Keratinocyte (primary cell): ENCODE data around the gene MESD. TPM values are rescaled to one million over a fixed set of nuclear protein-coding genes. Genes with fewer than 3 reads are reported as not detected.

Experiments used
- DNase-seq: peaks from one replicate; pipeline ENCODE4 v3.0.0-alpha.2; 2011; ENCODE audit warnings: low read depth, missing footprints, low spot score
- FAIRE-seq: peaks from 2 replicates; lab custom pipeline; 2011; peaks lifted over from hg19 to GRCh38; lab: Jason Lieb, UNC
- H2AFZ ChIP-seq: 2 replicates; pipeline ENCODE4 v1.6.0; 2012; ENCODE audit warnings: low read length, control low read depth, inconsistent platforms; ENCODE audit not compliant: control insufficient read depth
- H3K27ac ChIP-seq: 2 replicates; pipeline ENCODE4 v1.5.1; 2011; ENCODE audit warnings: low read length; ENCODE audit not compliant: control insufficient read depth, insufficient read depth
- H3K27me3 ChIP-seq: 3 replicates; pipeline ENCODE4 v1.6.0; 2011; ENCODE audit warnings: low read length; ENCODE audit not compliant: control insufficient read depth, insufficient read depth; ENCODE audit errors: extremely low read depth
- H3K36me3 ChIP-seq, 2 experiments: 2 replicates in 1 of 2; 3 replicates in 1 of 2; pipeline ENCODE4 v1.5.1; 2011; ENCODE audit warnings: low read length in 2 of 2, mild to moderate bottlenecking in 1 of 2; ENCODE audit not compliant: control insufficient read depth in 2 of 2, insufficient read depth in 2 of 2; ENCODE audit errors: extremely low read depth in 1 of 2
- H3K4me1 ChIP-seq: 3 replicates; pipeline ENCODE4 v1.5.1; 2011; ENCODE audit warnings: low read length; ENCODE audit not compliant: control insufficient read depth, insufficient read depth; ENCODE audit errors: extremely low read depth
- H3K4me2 ChIP-seq: 3 replicates; pipeline ENCODE4 v1.6.0; 2011; ENCODE audit warnings: low read depth, low read length; ENCODE audit not compliant: control insufficient read depth, insufficient read depth; ENCODE audit errors: extremely low read depth
- H3K4me3 ChIP-seq, 3 experiments: fragments of 200-600 bp in 1 of 3; sonication (generic) in 1 of 3; 2 replicates in 2 of 3; 3 replicates in 1 of 3; pipeline ENCODE4 v1.5.1; 2011 to 2016; ENCODE audit warnings: low read length in 3 of 3, mild to moderate bottlenecking in 3 of 3, control low read depth in 2 of 3, inconsistent platforms in 1 of 3, low read depth in 1 of 3, mixed read lengths in 1 of 3, mixed run types in 1 of 3, moderate library complexity in 1 of 3; ENCODE audit not compliant: control insufficient read depth in 2 of 3, insufficient read depth in 2 of 3; ENCODE audit errors: extremely low read depth in 1 of 3
- H3K79me2 ChIP-seq: 2 replicates; pipeline ENCODE4 v1.6.0; 2012; ENCODE audit warnings: low read length; ENCODE audit not compliant: control insufficient read depth, insufficient read depth
- H3K9ac ChIP-seq: 3 replicates; pipeline ENCODE4 v1.6.0; 2011; ENCODE audit warnings: low read length; ENCODE audit not compliant: control insufficient read depth, insufficient read depth; ENCODE audit errors: extremely low read depth
- H3K9me1 ChIP-seq: 3 replicates; pipeline ENCODE4 v1.6.0; 2011; ENCODE audit warnings: low read length; ENCODE audit not compliant: control insufficient read depth, insufficient read depth; ENCODE audit errors: extremely low read depth
- H3K9me3 ChIP-seq: 2 replicates; pipeline ENCODE4 v1.5.1; 2012; ENCODE audit warnings: low read depth, low read length; ENCODE audit not compliant: control insufficient read depth
- H4K20me1 ChIP-seq: 3 replicates; pipeline ENCODE4 v1.6.0; 2011; ENCODE audit warnings: low read length; ENCODE audit not compliant: control insufficient read depth, insufficient read depth; ENCODE audit errors: extremely low read depth
- EZH2 ChIP-seq: IDR thresholded peaks from one replicate; pipeline ENCODE4 v1.6.1; 2012; ENCODE audit warnings: inconsistent platforms, mild to moderate bottlenecking, low read length, moderate library complexity
- dilution Hi-C: fragments of 300-500 bp; cut with MboI; formaldehyde crosslinking; loops from one replicate; pipeline ENCODE4 v1.7.0; 2020; ENCODE audit warnings: low sequenced_read_pairs; ENCODE audit not compliant: extremely low pct_ligation_motif_present
- polyA plus RNA-seq, 5 experiments: library from polyadenylated mRNA; depleted of rRNA in 3 of 5; stranded (reverse) in 3 of 5; stranded (forward) in 1 of 5; unstranded in 1 of 5; fragments of >200 nt; gene quantifications; 1 replicate in 1 of 5; 2 replicates in 3 of 5; 3 replicates in 1 of 5; pipeline versions ENCODE4 v1.2.1 to v1.2.3, GENCODE V29; 2011 to 2012; ENCODE audit warnings: missing spikeins in 2 of 5, low read depth in 1 of 5, low replicate concordance in 1 of 5
- TF ChIP-seq, protein P1 (sequence below), 3 experiments: IDR thresholded peaks in 1 of 3; conservative IDR thresholded peaks in 1 of 3; optimal IDR thresholded peaks in 1 of 3; 2 replicates in 2 of 3; 3 replicates in 1 of 3; pipeline versions ENCODE3 to v1.5.1; 2011; ENCODE audit warnings: low read length in 3 of 3, mild to moderate bottlenecking in 3 of 3, moderate library complexity in 2 of 3, control low read depth in 1 of 3, inconsistent platforms in 1 of 3; ENCODE audit not compliant: insufficient read depth in 2 of 3; ENCODE audit errors: extremely low read depth in 1 of 3

MESD gene
- polyA plus RNA-seq, 1 donor (not counting 4 experiments of a cell fraction or from before 2014, with no cell fraction given) = 18.7 TPM

GRCh38 chr15:80916056-80916455 is 73.6 kb downstream of the MESD start:
- H3K9ac ChIP-seq = no peak overlapping the region
- H3K4me3 ChIP-seq = no peak overlapping the region
- H3K9me3 ChIP-seq = no peaks in the 10 kb centered on the region
- no peaks in the 10 kb centered on the region for H3K27me3 ChIP-seq
- H3K4me1 ChIP-seq = peaks cover 10% of the 10 kb centered on the region
- H3K36me3 ChIP-seq = no peaks in the 10 kb centered on the region
- H3K79me2 ChIP-seq = no peaks in the 10 kb centered on the region
- H3K9me1 ChIP-seq = no peaks in the 10 kb centered on the region
- no peaks in the 10 kb centered on the region for H4K20me1 ChIP-seq
- dilution Hi-C loops = no loop called here
- H2AFZ ChIP-seq = no peak overlapping the region
- H3K27ac ChIP-seq = no peak overlapping the region
- no peak overlapping the region for H3K4me2 ChIP-seq
- no peak for DNase-seq
- FAIRE-seq = no peak
- TF ChIP-seq EZH2 = no peak
- TF ChIP-seq, protein P1, sequence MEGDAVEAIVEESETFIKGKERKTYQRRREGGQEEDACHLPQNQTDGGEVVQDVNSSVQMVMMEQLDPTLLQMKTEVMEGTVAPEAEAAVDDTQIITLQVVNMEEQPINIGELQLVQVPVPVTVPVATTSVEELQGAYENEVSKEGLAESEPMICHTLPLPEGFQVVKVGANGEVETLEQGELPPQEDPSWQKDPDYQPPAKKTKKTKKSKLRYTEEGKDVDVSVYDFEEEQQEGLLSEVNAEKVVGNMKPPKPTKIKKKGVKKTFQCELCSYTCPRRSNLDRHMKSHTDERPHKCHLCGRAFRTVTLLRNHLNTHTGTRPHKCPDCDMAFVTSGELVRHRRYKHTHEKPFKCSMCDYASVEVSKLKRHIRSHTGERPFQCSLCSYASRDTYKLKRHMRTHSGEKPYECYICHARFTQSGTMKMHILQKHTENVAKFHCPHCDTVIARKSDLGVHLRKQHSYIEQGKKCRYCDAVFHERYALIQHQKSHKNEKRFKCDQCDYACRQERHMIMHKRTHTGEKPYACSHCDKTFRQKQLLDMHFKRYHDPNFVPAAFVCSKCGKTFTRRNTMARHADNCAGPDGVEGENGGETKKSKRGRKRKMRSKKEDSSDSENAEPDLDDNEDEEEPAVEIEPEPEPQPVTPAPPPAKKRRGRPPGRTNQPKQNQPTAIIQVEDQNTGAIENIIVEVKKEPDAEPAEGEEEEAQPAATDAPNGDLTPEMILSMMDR (optimal IDR thresholded peaks at IDR 0.05 in 1 of 3, IDR thresholded peaks at IDR 0.05 in 1 of 3, conservative IDR thresholded peaks at IDR 0.05 in 1 of 3; ENCODE audit: extremely low read depth in 1 of 3, insufficient read depth in 2 of 3, low read length in 3 of 3) = no peak

DNA sequence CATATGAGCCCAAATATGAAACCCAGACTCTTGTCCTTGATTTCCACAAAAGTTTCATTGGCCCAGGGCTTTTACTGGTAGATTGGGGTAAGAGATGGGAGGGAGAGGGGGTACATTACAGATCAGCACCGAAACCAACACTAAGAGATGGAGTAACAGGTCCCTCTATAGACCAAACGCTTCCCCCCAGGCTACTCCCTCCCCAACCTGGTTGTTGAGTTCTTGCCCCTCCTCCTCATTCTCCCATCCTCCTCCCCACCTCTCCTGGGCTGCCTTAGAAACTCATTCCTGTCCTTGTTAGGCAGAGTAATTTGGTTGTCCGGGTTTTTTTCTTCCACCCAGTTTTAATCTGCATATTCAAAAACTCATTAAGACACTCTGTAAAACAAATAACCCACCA is 74.1 kb downstream of the MESD start:
- no peak overlapping the region for H3K4me2 ChIP-seq
- FAIRE-seq (no peak), DNase-seq (no peak)
- no peaks in the 10 kb centered on the region for H3K36me3 ChIP-seq
- H2AFZ ChIP-seq = no peak overlapping the region
- dilution Hi-C loops = no loop called here
- no peak overlapping the region for H3K4me3 ChIP-seq
- no peaks in the 10 kb centered on the region for H3K9me3 ChIP-seq
- H3K27ac ChIP-seq = no peak overlapping the region
- no peak overlapping the region for H3K9ac ChIP-seq
- no peak for TF ChIP-seq EZH2
- H4K20me1 ChIP-seq = no peaks in the 10 kb centered on the region
- H3K9me1 ChIP-seq = no peaks in the 10 kb centered on the region
- H3K4me1 ChIP-seq = peaks cover 10% of the 10 kb centered on the region
- H3K27me3 ChIP-seq = no peaks in the 10 kb centered on the region
- no peaks in the 10 kb centered on the region for H3K79me2 ChIP-seq

- Histone ChIP-seq H2AFZ (no peak overlapping the region), H3K79me2 (no peaks in the 10 kb centered on the region), H3K9me3 (no peaks in the 10 kb centered on the region), H3K4me2 (no peak overlapping the region), H3K27me3 (no peaks in the 10 kb centered on the region), H3K9ac (no peak overlapping the region), H3K4me1 (peaks cover 10% of the 10 kb centered on the region), H4K20me1 (no peaks in the 10 kb centered on the region), H3K36me3 (no peaks in the 10 kb centered on the region), H3K4me3 (no peak overlapping the region), H3K27ac (no peak overlapping the region), H3K9me1 (no peaks in the 10 kb centered on the region)
- dilution Hi-C loops = no loop called here
- no peak for FAIRE-seq
- DNase-seq = no peak
- TF ChIP-seq EZH2 = no peak
- TF ChIP-seq, protein P1 (optimal IDR thresholded peaks at IDR 0.05 in 1 of 3, IDR thresholded peaks at IDR 0.05 in 1 of 3, conservative IDR thresholded peaks at IDR 0.05 in 1 of 3; ENCODE audit: extremely low read depth in 1 of 3, insufficient read depth in 2 of 3, low read length in 3 of 3) = no peak
Measured at GRCh38 chr15:80913541-80913940, 76.1 kb downstream of the MESD start.
